ENCODE data around the gene KHSRP. TPM values are rescaled to one million over a fixed set of nuclear protein-coding genes. Genes with fewer than 3 reads are reported as not detected.

The KHSRP gene
- total RNA-seq, result 71.3 and 81.3 TPM in 2 replicates

GRCh38 chr19:6424195-6424938 is at the start of gene KHSRP:
KHSRP (minus strand) TSS chr19:6424811; CDS start chr19:6424701, 110 bp downstream.

GRCh38 chr19:6464070-6464873 is 39.7 kb upstream of the KHSRP start, which contains the start of gene CRB3:
CRB3 (plus strand) TSS chr19:6464271; CDS start chr19:6464702, 431 bp downstream.

GRCh38 chr19:6459262-6460098 is 34.9 kb upstream of the KHSRP start, which contains the start of gene SLC25A23:
SLC25A23 (minus strand) TSS chr19:6459792; CDS start chr19:6459628, 164 bp downstream.

GRCh38 chr19:6433663-6434062 is 9.1 kb upstream of the KHSRP start, which contains the start of gene SLC25A41:
SLC25A41 (minus strand) TSS chr19:6433763; CDS start chr19:6433693, 70 bp downstream.

GRCh38 chr19:6393074-6393982 is 31.3 kb downstream of the KHSRP start, which contains the start of gene GTF2F1:
GTF2F1 (minus strand) TSS chr19:6393164; CDS start chr19:6392995, 169 bp downstream.

GRCh38 chr19:6375411-6376010 is 49.1 kb downstream of the KHSRP start, which contains the start of gene PSPN:
PSPN (minus strand) TSS chr19:6375933; CDS start chr19:6375849, 84 bp downstream.

GRCh38 chr19:6372594-6373095 is 52.0 kb downstream of the KHSRP start, which contains the start of gene ALKBH7:
ALKBH7 (plus strand) TSS chr19:6372794; CDS start chr19:6372821, 27 bp downstream.

Other genes with a start within 250 kb of the KHSRP start
- gene MLLT1, start 144.8 kb downstream of the KHSRP start, total RNA-seq, result 3.2 and 3.5 TPM in 2 replicates
- 0.09 TPM in 1 of 2 replicates, not detected in the other for gene ACER1, start 91.2 kb downstream of the KHSRP start, total RNA-seq
- 35.6 and 43.3 TPM in 2 replicates for gene CLPP, start 63.3 kb downstream of the KHSRP start, total RNA-seq
- 18.4 and 22.4 TPM in 2 replicates for gene ALKBH7, start 52.0 kb downstream of the KHSRP start, total RNA-seq
- gene PSPN, start 48.9 kb downstream of the KHSRP start, total RNA-seq, result 0.60 and 0.63 TPM in 2 replicates
- gene GTF2F1, start 31.6 kb downstream of the KHSRP start, total RNA-seq, result 69.8 and 91.2 TPM in 2 replicates
- 0.17 TPM in 1 of 2 replicates, not detected in the other for gene SLC25A41, start 9.0 kb upstream of the KHSRP start, total RNA-seq
- gene SLC25A23, start 35.0 kb upstream of the KHSRP start, total RNA-seq, result 14.2 and 22.9 TPM in 2 replicates
- gene CRB3, start 39.5 kb upstream of the KHSRP start, total RNA-seq, result 0.09 and 0.16 TPM in 2 replicates
- not detected in 2 replicates for gene DENND1C, start 57.0 kb upstream of the KHSRP start, total RNA-seq
- not detected in 2 replicates for gene TUBB4A, start 77.5 kb upstream of the KHSRP start, total RNA-seq
- 0.09 and 0.63 TPM in 2 replicates for gene TNFSF9, start 106.2 kb upstream of the KHSRP start, total RNA-seq
- gene CD70, start 166.3 kb upstream of the KHSRP start, total RNA-seq, result 0.09 and 0.32 TPM in 2 replicates
- gene TNFSF14, start 245.3 kb upstream of the KHSRP start, total RNA-seq, result under 0.01 TPM in 1 of 2 replicates, not detected in the other